Measurements from ENCODE around the gene HECTD2.
"Not testable (repeated sequence)": the region's sequence is repeated elsewhere in the genome, so short reads cannot be mapped to it uniquely, and the experiment has no call there.

HECTD2 gene

DNA sequence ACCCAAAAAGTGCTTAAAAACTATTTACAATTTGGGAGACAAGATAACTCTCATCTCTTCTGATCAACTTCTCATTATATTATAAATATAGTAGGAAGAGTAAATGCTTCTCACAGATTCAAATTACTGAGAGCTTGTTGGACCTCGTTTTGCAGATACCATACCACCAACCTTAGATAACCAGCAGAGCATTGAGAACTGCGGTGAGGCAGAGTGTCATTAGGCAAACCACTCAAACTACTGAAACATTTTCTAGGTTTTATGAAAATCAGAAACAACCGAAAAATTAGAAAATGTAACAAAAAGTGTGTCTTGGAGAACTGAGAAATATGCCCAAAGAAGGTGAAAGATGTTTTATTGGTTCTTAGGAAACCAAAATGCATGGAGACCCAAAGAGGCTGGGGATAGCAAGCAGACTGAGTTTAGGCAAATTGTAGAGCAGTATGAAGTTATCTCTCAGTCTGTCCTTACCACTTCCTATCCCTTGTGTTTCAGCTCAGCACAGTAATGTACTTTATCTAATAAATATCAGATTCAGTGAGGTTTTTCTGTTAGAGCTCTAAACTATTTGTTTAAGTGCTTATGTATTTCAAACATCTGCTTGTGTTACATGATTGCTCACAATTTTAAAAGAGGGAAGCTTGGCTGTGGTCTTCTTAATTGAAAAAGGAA lies 77.9 kb downstream of the HECTD2 start:
- no peak for DNase-seq

DNA sequence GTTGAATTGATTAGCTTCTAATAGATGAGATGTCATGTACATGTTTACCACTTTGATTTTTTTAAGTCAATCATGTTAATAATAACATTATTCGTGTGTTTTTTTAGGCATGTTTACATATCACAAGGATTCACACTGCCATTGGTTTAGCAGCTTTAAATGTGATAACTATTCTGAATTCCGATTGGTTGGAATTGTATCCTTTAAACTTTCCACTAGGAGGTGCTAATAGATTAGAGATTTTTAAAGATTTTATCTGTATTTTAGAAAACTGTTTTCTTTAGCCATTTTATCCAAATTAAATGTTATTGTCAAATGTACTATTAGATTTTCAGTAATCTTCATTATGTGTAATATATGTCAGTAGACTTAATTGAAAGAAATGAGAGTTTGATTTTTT lies 83.2 kb downstream of the HECTD2 start:
- DNase-seq: no peak

DNA sequence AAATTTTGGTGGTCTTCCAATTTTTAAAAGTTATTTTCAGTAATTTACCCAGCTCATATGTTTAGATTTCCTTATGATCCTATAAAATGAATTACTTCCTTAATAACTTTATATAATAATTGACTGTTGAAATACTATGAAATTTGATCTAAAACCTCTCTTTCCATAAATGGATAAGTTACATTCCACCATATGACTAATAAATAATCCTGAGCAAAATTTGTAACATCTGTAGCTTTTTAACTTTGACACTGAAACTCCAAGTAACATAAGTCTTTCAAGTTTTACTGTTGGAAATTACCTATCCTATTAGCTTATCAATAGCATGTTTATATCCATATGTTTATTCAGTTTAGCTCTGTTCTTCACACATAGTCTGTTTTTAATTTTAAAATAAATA lies 85.3 kb downstream of the HECTD2 start:
- no peak for DNase-seq

DNA sequence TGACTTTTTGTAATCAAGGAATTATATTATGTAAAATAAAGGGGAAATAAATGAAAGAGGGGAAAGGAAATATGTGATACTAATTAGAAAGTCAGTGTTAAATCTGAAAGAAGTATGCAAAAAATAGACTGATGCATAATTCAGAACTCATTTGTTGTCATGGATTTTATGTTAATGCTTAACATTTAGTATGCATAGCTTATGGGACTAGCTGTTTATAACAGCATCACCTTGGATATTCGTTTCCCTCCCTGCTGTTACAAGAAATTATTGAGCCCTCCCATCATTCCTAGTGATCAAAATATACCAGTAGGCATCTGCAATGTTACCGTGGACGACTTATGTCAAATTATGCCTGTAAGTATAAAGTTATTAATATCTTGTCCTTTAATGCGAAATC lies 85.9 kb downstream of the HECTD2 start:
- DNase-seq: no peak

GRCh38 chr10:91511549-91512330 lies 101.6 kb downstream of the HECTD2 start:
- no peak for DNase-seq

DNA sequence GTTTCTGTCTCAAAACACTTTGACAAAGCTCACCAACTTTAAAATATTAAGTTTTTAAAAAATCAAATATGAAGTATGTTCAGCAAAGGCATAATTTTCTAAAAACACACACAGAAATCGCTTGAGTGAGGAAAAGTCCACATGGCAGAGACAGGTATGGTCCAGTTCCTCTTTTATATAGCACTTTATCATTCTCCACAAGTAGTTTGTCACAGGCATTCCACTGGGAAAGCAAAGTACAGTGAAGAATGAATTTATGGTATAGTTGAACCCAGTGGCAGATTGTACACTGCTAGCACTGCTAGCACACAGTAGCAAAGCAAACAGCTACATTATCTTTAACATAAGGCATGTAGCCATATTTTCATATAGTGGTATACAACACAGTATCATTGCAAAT lies 102.3 kb downstream of the HECTD2 start:
- DNase-seq: no peak

DNA sequence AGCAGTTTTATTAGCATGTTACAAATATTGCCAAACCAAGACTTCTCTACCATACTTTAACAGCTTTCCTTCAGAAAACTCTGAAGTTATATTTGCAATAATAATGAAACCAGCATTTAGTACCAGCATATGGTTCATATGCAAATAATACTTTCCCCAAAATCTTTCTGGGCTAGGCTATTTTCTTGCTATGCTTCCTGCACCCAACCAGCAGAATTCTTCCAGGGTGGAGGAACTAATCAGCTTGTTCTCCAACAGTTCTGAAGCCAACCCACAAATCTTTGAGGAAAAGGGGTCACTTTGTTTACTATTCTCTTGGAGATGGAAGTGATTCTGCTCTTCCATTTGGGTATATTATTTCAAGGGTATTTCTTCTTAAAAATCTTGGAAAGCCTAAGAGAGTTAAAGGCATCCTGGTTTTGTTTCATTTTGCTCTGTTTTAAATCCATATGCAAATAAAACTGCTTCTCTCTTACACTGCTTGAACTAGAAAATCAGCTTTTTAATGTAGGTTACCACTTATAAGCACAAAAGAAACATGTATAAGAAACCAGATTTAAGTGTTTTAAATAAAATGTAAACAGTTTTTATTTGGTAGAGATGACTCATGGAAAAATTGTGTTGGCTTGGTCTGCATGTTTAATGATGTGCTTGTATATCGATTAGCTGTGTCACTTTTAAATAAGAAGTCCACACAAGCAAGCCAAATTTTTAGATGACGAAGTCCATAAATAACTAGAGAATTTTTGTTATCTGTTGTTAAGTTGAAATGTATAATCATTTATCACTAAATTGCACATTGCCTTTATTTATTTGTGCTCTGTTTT lies 103.7 kb downstream of the HECTD2 start:
- DNase-seq: no peak

GRCh38 chr10:91514787-91515186 lies 104.6 kb downstream of the HECTD2 start:
- no peak for DNase-seq

- DNase-seq: no peak
Measured at GRCh38 chr10:91517394-91517793, 107.2 kb downstream of the HECTD2 start.

DNA sequence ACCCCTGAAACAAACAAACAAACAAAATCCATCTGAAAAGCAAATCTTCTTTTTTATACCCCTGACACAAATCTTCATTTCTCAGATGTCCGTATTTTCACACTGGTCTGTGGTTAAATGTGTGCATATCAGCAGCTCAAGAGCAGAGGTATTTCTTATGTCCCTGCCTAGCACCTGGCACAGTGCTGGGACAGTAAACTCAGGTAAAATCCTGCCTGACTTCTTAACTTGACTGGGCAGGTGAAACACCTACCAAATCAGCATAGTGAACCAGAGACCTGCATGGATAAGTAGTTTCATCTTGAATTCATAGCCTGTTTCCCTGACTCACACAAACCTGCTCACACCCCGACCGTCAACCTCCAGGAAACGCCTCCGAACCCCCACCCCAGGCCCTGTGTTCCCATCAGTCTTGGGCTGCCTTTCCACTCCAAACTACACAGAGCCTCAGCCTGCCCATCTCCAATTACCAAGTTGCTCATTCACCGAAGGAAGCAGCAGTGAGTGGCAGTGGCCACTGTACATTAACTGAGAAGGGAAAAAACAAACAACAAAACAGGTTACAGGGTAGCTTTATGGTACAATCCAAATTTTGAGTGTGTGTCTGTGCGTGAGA lies 109.9 kb downstream of the HECTD2 start:
- DNase-seq: no peak

GRCh38 chr10:91520661-91521060 lies 110.5 kb downstream of the HECTD2 start:
- DNase-seq: no peak

- no peak for DNase-seq
Measured at GRCh38 chr10:91521439-91521838, 111.3 kb downstream of the HECTD2 start.

- no peak for DNase-seq
Measured at GRCh38 chr10:91525896-91526712, 116.0 kb downstream of the HECTD2 start.

GRCh38 chr10:91528080-91528479 lies 117.9 kb downstream of the HECTD2 start:
- no peak for DNase-seq

- no peak for DNase-seq
Measured at GRCh38 chr10:91528768-91529167, 118.6 kb downstream of the HECTD2 start.

DNA sequence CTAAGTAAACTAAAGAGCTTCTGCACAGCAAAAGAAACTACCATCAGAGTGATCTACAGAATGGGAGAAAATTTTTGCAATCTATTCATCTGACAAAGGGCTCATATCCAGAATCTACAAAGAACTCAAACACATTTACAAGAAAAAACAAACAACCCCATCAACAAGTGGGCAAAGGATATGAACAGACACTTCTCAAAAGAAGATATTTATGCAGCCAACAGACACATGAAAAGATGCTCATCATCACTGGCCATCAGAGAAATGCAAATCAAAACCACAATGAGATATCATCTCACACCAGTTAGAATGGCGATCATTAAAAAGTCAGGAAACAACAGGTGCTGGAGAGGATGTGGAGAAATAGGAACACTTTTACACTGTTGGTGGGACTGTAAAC lies 124.6 kb downstream of the HECTD2 start:
- DNase-seq: not testable (repeated sequence)

- no peak for DNase-seq
Measured at GRCh38 chr10:91536111-91536510, 126.0 kb downstream of the HECTD2 start.

- DNase-seq: no peak
Measured at GRCh38 chr10:91536733-91537132, 126.6 kb downstream of the HECTD2 start.

- DNase-seq: no peak
Measured at GRCh38 chr10:91537614-91538383, 127.7 kb downstream of the HECTD2 start.

DNA sequence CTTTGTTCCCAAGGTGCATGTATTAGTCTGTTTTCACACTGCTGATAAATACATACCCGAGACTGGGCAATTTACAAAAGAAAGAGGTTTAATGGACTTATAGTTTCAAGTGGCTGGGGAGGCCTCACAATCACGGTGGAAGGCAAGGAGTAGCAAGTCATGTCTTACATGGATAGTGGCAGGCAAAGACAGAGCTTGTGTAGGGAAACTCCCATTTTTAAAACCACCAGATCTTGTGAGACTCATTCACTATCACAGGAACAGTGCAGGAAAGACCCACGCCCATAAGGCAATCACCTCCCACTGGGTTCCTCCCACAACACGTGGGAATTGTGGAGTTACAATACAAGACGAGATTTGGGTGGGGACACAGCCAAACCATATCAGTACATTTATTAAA lies 129.8 kb downstream of the HECTD2 start:
- DNase-seq: no peak

DNA sequence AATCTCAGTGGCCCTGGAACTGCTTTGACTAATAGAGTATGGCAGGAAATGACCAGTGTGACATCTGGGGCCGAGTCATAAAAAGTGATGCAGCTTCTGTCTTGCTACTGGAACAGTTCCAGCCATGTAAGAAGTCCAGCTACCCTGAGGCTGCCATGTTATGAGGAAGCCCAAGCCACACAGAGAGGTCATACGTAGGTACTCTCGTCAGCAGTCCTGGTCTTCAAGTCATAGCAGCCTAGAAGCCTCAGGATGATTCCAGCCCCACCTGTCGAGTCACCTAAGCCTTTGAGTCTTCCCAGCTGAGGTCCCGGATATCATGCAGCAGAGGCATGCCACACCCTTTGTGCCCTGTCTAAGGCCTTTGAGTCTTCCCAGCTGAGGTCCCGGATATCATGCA lies 130.6 kb downstream of the HECTD2 start:
- DNase-seq: no peak

- no peak for DNase-seq
Measured at GRCh38 chr10:91541481-91541880, 131.3 kb downstream of the HECTD2 start.

All from NCI-H1092 (cell line).